ENCODE data around the gene LRRC15. TPM values are rescaled to one million over a fixed set of nuclear protein-coding genes. Genes with fewer than 3 reads are reported as not detected.

Gene LRRC15
- total RNA-seq, 2 experiments from 2014 or later, result not detected

DNA sequence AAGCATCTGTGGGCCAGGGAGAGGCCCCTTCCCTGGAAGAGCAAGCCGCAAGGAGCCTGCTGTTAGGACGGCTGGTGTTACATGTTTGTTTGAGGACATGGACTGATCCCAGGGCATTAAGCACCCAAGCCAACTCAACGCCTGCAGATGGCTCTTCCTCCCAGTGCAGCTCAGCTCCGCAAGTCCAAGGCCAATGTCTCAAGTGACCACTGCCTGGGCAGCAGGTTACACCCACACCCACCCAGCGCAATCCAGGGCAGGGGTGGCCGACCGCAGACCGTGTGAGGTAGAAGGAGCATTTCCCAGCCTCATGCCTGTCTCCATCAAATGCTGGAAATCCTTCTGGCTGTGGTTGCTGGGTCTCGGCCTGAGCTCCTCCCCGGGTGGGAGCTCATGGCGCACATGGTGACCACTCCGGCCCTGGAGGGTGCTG is 15.0 kb upstream of the LRRC15 start:
- intact Hi-C loops (cut with micrococcal nuclease), result no loop called here
- Mint-ChIP-seq H3K9me3 (no peaks in the 10 kb centered on the region), H3K4me1 (ENCODE audit: low read depth) (no peaks in the 10 kb centered on the region), H3K27ac (no peak overlapping the region), H3K27me3 (peaks cover 3% of the 10 kb centered on the region), H3K4me3 (no peak overlapping the region), H3K36me3 (peaks cover 2% of the 10 kb centered on the region)
- no peak for DNase-seq
- POLR2A ChIA-PET, result no interaction called here
- CTCF ChIA-PET, result interaction anchor here (1.2 kb wide), 1 partner anchor 41 kb away, joined by 7 read pairs; no protein-coding TSS in a partner anchor

DNA sequence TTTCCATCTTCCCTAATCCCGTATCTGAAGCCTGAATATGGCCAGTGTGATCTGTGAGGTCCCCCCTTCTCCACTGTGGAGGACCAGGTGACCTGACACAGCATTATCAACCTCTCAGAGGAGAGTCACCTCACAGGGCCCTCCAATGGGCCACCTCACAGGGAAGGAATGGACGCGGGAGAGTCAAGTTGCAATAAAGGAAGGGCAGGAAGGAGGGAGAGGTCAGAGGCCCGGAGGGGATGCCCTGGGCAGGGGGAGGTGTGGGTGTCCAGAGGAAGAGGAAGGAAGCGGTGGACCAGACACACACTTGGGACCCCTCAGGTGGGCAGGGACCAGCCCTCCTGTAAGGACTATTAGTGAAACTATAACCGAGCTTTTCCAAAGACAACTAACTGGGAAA is 14.6 kb upstream of the LRRC15 start:
- intact Hi-C loops (cut with micrococcal nuclease), result no loop called here
- no peaks in the 10 kb centered on the region for H3K36me3 Mint-ChIP-seq
- CTCF ChIA-PET, result interaction anchor here (1.2 kb wide), 1 partner anchor 40 kb away, joined by 7 read pairs; no protein-coding TSS in a partner anchor
- DNase-seq, result no peak
- H3K27ac Mint-ChIP-seq, result no peak overlapping the region
- H3K27me3 Mint-ChIP-seq, result peaks cover 3% of the 10 kb centered on the region
- H3K4me3 Mint-ChIP-seq, result no peak overlapping the region
- POLR2A ChIA-PET, result no interaction called here
- H3K9me3 Mint-ChIP-seq, result no peaks in the 10 kb centered on the region
- no peaks in the 10 kb centered on the region for H3K4me1 Mint-ChIP-seq (ENCODE audit: low read depth)

DNA sequence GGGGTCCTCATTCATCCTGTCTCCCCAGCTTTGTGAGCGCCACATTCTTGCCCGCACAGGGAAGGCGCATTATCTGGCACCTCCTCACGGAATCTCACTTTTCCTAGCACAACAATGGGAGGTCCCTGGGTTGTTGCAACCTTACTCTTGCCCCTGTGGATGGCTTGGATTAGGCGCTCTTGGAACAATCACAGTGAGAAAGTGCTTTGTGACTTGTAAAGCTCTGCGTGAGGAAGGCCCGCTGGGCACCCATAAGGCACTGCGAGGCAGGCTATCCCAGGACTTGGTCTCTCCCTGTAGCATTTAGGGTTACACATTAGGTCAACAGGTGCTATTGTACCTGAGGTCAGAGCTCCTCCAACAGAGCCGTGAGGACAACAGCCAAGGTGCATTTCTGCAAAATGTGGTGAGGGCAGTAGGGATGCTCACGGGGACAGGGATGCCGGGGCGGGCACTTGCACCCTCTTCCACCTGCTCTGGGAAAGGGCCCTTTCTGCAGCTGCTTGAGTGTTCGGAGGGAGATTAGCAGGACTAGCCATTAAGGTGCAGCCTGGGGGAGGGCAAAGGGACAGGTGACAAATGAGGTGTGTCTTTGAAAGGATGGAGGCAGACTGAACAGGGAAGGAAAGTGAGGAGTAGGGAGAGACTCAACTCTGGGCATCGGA is 13.9 kb upstream of the LRRC15 start:
- H3K36me3 Mint-ChIP-seq, result no peaks in the 10 kb centered on the region
- POLR2A ChIA-PET, result no interaction called here
- H3K27me3 Mint-ChIP-seq, result peaks cover 7% of the 10 kb centered on the region
- no peaks in the 10 kb centered on the region for H3K4me1 Mint-ChIP-seq (ENCODE audit: low read depth)
- DNase-seq, result no peak
- H3K4me3 Mint-ChIP-seq, result no peak overlapping the region
- CTCF ChIA-PET, result no interaction called here
- H3K9me3 Mint-ChIP-seq, result no peaks in the 10 kb centered on the region
- intact Hi-C loops (cut with micrococcal nuclease), result no loop called here
- H3K27ac Mint-ChIP-seq, result no peak overlapping the region

DNA sequence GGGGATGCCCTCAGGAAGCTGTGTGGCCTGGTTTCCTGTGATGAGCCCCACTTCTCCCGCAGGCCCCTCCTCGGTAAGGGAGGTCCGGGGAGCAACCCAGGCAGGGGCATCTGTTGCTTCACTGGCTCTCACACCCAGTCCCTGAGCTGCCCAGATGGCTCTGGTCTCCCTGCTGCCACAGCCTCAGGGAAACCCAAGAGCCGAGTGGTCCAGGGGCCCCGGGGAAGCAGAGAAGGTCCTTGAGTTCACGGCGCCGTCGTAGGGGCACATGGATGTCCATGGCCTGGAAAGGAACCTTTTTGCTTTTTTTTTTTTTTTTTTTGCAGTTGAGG is 13.3 kb upstream of the LRRC15 start:
- Mint-ChIP-seq H3K9me3 (no peaks in the 10 kb centered on the region), H3K27ac (no peak overlapping the region), H3K36me3 (no peaks in the 10 kb centered on the region), H3K4me1 (ENCODE audit: low read depth) (no peaks in the 10 kb centered on the region), H3K4me3 (no peak overlapping the region), H3K27me3 (peaks cover 9% of the 10 kb centered on the region)
- DNase-seq, result no peak
- ChIA-PET CTCF (no interaction called here), POLR2A (no interaction called here)
- intact Hi-C loops (cut with micrococcal nuclease), result no loop called here

DNA sequence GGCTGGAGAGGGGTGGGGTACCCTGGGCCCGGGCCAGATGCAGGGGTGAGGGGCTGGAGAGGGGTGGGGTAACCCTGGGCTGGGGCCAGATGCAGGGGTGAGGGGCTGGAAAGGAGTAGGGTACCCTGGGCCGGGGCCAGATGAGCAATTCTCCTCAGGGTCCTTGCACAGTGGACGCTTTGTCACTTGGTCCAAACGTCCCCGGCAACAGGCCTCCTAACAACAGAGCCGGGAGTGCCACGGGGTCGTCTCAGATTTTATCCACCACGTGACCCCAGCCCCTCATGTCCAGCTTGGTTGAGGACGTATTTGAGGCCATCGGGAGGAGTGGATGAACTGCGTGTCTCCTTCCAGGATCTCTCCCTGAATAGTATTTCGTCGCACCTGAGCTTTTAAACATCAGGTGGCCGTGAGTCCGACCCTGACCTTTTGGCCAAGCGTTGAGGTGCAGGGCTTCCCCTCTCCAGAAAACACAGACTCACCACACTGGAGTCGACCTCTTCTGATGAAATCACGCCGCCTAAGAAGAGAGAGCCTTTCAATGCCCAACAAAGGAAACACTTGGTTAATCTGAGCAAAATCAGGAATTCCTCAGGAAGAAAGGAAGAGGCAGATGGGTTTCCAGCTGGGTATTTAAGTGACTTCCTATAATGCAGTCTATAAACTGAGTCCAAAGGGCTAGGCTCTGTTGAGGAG is 12.8 kb upstream of the LRRC15 start:
- CTCF ChIA-PET, result no interaction called here
- POLR2A ChIA-PET, result no interaction called here
- no peaks in the 10 kb centered on the region for H3K36me3 Mint-ChIP-seq
- intact Hi-C loops (cut with micrococcal nuclease), result no loop called here
- no peak overlapping the region for H3K4me3 Mint-ChIP-seq
- H3K9me3 Mint-ChIP-seq, result no peaks in the 10 kb centered on the region
- peaks cover 7% of the 10 kb centered on the region for H3K27me3 Mint-ChIP-seq
- no peaks in the 10 kb centered on the region for H3K4me1 Mint-ChIP-seq (ENCODE audit: low read depth)
- H3K27ac Mint-ChIP-seq, result no peak overlapping the region
- DNase-seq, result no peak

DNA sequence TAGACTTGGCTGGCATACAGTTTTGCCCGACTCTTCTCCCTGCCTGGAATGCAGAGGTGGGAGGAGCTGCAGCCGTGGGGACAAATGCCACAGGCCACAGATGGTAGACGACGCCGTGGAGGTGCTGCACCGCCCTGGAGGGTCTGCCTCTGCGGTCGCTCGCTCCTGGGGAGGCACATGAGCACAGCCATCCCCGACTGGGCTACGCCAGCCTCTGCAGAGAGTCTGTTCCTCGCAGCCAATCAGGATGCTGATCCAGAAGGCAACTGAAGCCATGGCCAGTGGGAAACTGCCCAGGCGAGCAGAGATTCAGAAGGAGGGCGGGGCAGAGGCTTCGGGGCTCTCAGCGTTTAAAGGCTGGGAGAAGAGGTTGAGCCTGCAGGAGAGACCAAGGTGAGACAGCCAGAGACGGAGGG is 11.9 kb upstream of the LRRC15 start:
- no peak for DNase-seq
- ChIA-PET CTCF (no interaction called here), POLR2A (no interaction called here)
- Mint-ChIP-seq H3K4me1 (ENCODE audit: low read depth) (no peaks in the 10 kb centered on the region), H3K36me3 (no peaks in the 10 kb centered on the region), H3K9me3 (no peaks in the 10 kb centered on the region), H3K27ac (no peak overlapping the region), H3K4me3 (no peak overlapping the region), H3K27me3 (peaks cover 7% of the 10 kb centered on the region)
- intact Hi-C loops (cut with micrococcal nuclease), result no loop called here

DNA sequence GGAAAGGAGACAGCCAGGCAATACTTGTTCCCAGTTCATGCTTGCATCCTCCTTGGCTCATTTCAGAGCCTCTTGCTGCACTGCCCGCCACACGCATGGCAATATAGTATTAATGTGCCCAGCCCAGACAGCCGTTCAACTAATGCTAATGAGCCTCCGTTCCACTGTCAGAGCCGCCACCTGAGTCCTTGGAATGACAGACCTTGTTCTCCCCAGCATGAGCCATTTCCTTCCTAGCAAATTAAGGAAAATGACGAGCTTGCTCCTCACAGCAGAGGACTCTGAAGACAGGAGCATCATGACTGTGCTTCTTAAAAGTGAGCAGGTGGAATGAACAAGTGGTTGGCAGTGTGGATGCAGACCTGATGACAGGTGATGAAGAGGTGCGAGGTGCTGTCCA is 10.8 kb upstream of the LRRC15 start:
- H3K27ac Mint-ChIP-seq, result no peak overlapping the region
- no peaks in the 10 kb centered on the region for H3K4me1 Mint-ChIP-seq (ENCODE audit: low read depth)
- intact Hi-C loops (cut with micrococcal nuclease), result no loop called here
- ChIA-PET CTCF (no interaction called here), POLR2A (no interaction called here)
- peaks cover 10% of the 10 kb centered on the region for H3K27me3 Mint-ChIP-seq
- no peak overlapping the region for H3K4me3 Mint-ChIP-seq
- no peak for DNase-seq
- no peaks in the 10 kb centered on the region for H3K36me3 Mint-ChIP-seq
- H3K9me3 Mint-ChIP-seq, result no peaks in the 10 kb centered on the region

DNA sequence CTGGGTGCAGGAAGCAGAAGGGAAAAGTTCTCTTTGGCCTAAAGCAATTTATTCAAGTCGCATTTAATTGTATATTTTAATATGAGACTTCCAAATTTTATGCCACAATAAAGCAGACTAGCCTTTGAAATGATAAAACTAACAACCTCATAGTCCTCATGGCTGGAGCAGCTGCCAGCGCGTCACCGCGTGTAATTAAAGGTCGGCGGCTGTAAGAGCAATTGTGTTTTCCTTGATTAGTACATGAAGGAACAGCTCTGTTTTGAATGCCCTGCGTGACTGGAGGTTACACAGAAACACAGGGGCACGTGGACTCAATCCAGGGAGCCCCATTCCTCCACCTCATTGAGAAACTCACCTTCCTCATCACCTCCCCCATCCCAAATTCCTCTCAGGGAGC is 10.1 kb upstream of the LRRC15 start:
- Mint-ChIP-seq H3K27ac (no peak overlapping the region), H3K9me3 (no peaks in the 10 kb centered on the region), H3K27me3 (peaks cover 12% of the 10 kb centered on the region), H3K4me1 (ENCODE audit: low read depth) (no peaks in the 10 kb centered on the region), H3K4me3 (no peak overlapping the region), H3K36me3 (no peaks in the 10 kb centered on the region)
- intact Hi-C loops (cut with micrococcal nuclease), result no loop called here
- CTCF ChIA-PET, result interaction anchor here (1.1 kb wide), 1 partner anchor 36 kb away, joined by 3 read pairs; no protein-coding TSS in a partner anchor
- POLR2A ChIA-PET, result interaction anchor here (0.6 kb wide), 1 partner anchor 368 kb away, joined by 3 read pairs; no protein-coding TSS in a partner anchor
- DNase-seq, result no peak

DNA sequence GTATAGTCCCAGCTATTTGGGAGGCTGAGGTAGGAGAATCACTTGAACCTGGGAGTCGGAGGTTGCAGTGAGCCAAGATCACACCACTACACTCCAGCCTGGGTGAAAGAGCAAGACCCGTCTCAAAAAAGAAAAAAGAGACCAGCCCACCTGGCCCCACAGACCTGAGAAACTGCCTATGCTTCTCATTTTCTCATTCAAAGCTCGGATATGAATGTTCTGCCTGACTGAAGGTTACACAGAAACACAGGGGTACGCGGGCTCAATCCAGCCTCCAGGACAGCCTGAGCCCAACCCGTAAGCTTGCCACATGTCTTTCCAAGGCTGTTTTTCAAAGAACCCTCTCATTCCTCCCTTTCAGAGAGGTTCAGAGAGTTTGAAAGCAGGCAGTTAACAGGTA is 9.7 kb upstream of the LRRC15 start:
- Mint-ChIP-seq H3K27ac (no peak overlapping the region), H3K36me3 (no peaks in the 10 kb centered on the region), H3K9me3 (no peaks in the 10 kb centered on the region), H3K27me3 (peaks cover 14% of the 10 kb centered on the region), H3K4me3 (no peak overlapping the region), H3K4me1 (ENCODE audit: low read depth) (no peaks in the 10 kb centered on the region)
- POLR2A ChIA-PET, result interaction anchor here (0.6 kb wide), 1 partner anchor 368 kb away, joined by 3 read pairs; no protein-coding TSS in a partner anchor
- CTCF ChIA-PET, result interaction anchor here (1.1 kb wide), 1 partner anchor 36 kb away, joined by 3 read pairs; no protein-coding TSS in a partner anchor
- intact Hi-C loops (cut with micrococcal nuclease), result no loop called here
- DNase-seq, result no peak

DNA sequence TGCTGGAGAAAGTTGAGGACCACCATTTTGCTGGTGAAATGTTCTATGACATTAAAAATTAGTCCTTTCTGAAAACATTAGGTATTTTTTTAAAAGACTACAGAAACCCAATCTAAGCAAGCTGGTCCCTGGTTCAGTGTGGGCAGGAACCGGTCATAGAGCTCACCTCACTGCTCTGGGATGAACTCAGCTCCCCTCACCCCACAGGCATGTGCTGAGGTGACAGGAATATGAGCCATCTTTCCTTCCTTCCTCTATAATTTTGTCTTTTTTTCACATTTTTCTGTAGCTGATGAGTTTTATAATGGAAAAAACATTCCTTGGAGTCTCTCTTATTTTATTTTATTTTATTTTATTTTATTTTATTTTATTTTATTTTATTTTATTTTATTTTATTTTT is 8.2 kb upstream of the LRRC15 start:
- CTCF ChIA-PET, result interaction anchor here (0.6 kb wide), 1 partner anchor 44 kb away, joined by 3 read pairs; no protein-coding TSS in a partner anchor
- Mint-ChIP-seq H3K36me3 (no peaks in the 10 kb centered on the region), H3K27me3 (peaks cover 14% of the 10 kb centered on the region), H3K4me1 (ENCODE audit: low read depth) (no peaks in the 10 kb centered on the region), H3K9me3 (no peaks in the 10 kb centered on the region), H3K27ac (no peak overlapping the region), H3K4me3 (no peak overlapping the region)
- intact Hi-C loops (cut with micrococcal nuclease), result no loop called here
- no peak for DNase-seq
- POLR2A ChIA-PET, result no interaction called here

DNA sequence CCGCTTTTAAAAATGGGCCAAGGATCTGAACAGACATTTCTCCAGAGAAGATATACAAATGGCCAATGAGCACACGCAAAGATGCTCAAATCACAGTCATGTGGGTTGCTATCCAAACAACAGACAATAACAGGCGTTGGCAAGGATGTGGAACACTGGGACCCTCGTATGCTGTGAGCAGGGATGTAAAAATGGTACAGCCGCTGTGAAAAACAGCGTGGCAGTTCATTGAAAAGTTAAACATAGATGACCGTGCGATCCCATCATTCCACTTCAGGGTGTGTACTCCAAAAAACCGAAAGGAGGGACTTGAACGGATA is 6.7 kb upstream of the LRRC15 start:
- no peaks in the 10 kb centered on the region for H3K36me3 Mint-ChIP-seq
- CTCF ChIA-PET, result no interaction called here
- H3K9me3 Mint-ChIP-seq, result no peaks in the 10 kb centered on the region
- no peaks in the 10 kb centered on the region for H3K4me1 Mint-ChIP-seq (ENCODE audit: low read depth)
- no peak for DNase-seq
- intact Hi-C loops (cut with micrococcal nuclease), result no loop called here
- POLR2A ChIA-PET, result no interaction called here
- H3K27me3 Mint-ChIP-seq, result peaks cover 14% of the 10 kb centered on the region
- no peak overlapping the region for H3K27ac Mint-ChIP-seq
- H3K4me3 Mint-ChIP-seq, result no peak overlapping the region

DNA sequence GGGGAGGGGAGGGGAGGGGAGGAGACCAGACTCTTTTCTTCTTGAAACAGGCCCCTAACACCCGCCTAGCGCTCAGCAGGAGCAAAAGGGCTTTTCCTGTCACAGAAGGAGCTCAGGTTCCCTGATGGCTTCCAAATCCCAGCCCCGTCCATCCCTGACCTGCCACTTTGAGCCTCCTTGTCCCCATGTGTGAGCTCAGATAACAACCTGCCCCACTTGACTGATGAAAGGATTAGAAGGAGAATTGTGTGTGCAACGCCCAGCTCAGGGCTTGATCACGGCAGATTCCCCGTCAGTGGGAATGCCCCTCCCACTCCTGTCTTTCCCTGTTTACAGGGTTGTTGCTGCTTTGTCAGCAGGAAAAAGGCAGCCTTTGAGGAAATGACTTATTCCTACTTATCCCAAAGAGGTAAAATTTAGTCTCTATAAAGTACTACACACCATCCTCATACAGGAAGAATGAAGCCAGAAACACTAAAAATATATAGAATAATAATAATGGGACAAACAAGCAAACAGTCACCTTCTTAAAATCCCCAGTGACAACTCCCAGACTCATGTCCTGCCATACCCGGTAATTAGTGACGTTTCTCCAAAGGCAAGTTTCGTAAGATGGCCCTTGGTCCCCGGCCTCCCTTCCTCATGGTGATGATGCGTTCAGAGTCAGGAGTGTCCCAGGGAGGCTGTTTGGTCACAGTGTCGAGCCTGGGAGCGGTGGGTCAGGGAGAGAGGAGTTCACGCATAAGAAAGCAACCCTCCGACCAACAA is 6.1 kb upstream of the LRRC15 start:
- Mint-ChIP-seq H3K36me3 (no peaks in the 10 kb centered on the region), H3K9me3 (no peaks in the 10 kb centered on the region), H3K27me3 (peaks cover 16% of the 10 kb centered on the region), H3K27ac (no peak overlapping the region), H3K4me1 (ENCODE audit: low read depth) (no peaks in the 10 kb centered on the region), H3K4me3 (no peak overlapping the region)
- no peak for DNase-seq
- intact Hi-C loops (cut with micrococcal nuclease), result no loop called here
- POLR2A ChIA-PET, result no interaction called here
- CTCF ChIA-PET, result no interaction called here
